Measurements from ENCODE around the gene PITPNB. TPM values are rescaled to one million over a fixed set of nuclear protein-coding genes. Genes with fewer than 3 reads are reported as not detected.

The PITPNB gene
- total RNA-seq, 4 donors from 2014 or later: 34.7 to 47.6 (median 40.4) TPM

GRCh38 chr22:27918341-27919221, 475 bp downstream of the PITPNB start:
- peak overlapping the region; percentile 98 for H3K27ac ChIP-seq
- H3K4me1 ChIP-seq: peaks cover 55% of the 10 kb centered on the region
- no peaks in the 10 kb centered on the region for H3K27me3 ChIP-seq
- 1% methylated on average over 23 of the region's 60 CpGs for WGBS
- no peak for TF ChIP-seq POLR2A (IDR thresholded peaks at IDR 0.05)
- TF ChIP-seq POLR2AphosphoS5 (IDR thresholded peaks at IDR 0.05): no peak
- no peak for TF ChIP-seq EP300 (IDR thresholded peaks at IDR 0.05)
- TF ChIP-seq CTCF (IDR thresholded peaks at IDR 0.05): no peak
- peak; percentile 83 to 85 for DNase-seq (ENCODE audit: low spot score in 2 of 2)
- no peaks in the 10 kb centered on the region for H3K9me3 ChIP-seq
- H3K36me3 ChIP-seq: no peaks in the 10 kb centered on the region
- peak overlapping the region; percentile 76 for H3K4me3 ChIP-seq

- H3K4me1 ChIP-seq: peaks cover 68% of the 10 kb centered on the region
- no peak for TF ChIP-seq POLR2AphosphoS5 (IDR thresholded peaks at IDR 0.05)
- TF ChIP-seq POLR2A (IDR thresholded peaks at IDR 0.05): no peak
- no peak overlapping the region for H3K27ac ChIP-seq
- no peaks in the 10 kb centered on the region for H3K27me3 ChIP-seq
- no peak overlapping the region for H3K4me3 ChIP-seq
- no peak for DNase-seq (ENCODE audit: low spot score in 2 of 2)
- H3K9me3 ChIP-seq: no peaks in the 10 kb centered on the region
- H3K36me3 ChIP-seq: no peaks in the 10 kb centered on the region
These were observed 3.1 kb downstream of the PITPNB start for GRCh38 chr22:27915986-27916385.

DNA sequence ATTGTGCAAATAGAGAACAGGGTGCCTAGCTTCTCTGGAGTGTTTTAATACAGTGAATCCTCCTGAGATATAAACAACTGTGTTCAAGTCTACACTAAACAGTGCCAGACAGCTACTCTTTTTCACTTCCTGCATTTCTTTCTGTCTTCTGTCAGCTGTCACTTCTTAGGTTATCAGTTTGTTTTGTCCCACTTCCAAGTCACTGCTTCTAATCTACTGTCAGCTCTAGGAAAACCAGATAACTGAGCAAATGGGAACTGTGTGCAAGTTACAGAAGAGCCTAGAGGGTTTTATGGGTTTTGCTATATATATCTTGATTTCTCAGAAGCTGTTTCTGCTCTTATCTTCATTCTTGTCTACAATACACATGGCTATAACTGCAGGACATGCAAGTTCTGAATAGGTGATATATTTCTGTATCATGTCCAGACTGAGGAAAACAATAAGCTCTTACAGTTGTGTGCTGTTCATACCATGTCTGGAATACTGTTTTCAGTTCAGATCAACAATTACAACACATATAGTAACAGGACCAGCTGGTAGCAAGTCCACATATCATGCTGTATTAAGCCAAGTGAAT, 5.8 kb downstream of the PITPNB start:
- Histone ChIP-seq H3K4me3 (no peak overlapping the region), H3K36me3 (peaks cover 15% of the 10 kb centered on the region), H3K27ac (no peak overlapping the region), H3K4me1 (peaks cover 53% of the 10 kb centered on the region), H3K27me3 (no peaks in the 10 kb centered on the region), H3K9me3 (no peaks in the 10 kb centered on the region)
- TF ChIP-seq POLR2AphosphoS5 (IDR thresholded peaks at IDR 0.05) (no peak), CTCF (IDR thresholded peaks at IDR 0.05) (no peak), POLR2A (IDR thresholded peaks at IDR 0.05) (no peak), EP300 (IDR thresholded peaks at IDR 0.05) (no peak)
- no peak for DNase-seq (ENCODE audit: low spot score in 2 of 2)

DNA sequence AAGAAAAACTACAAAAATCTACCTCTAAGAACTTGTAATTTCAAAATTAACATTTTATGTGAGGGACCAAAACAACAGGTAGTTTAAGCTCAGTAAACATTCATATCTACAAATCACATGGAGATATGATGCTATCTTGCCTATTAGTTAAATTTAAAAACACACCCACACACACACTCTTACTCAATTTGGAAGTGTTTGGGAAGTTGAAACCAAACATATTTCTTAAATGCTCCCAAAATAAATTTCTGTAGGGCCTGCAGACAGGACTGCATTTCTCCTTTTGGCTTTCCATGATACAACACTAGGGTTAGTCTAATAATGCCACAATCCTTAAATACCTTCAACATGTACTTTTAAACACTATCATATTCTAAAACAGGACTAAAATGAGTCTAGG, 7.0 kb downstream of the PITPNB start:
- Histone ChIP-seq H3K4me3 (no peak overlapping the region), H3K27me3 (no peaks in the 10 kb centered on the region), H3K4me1 (peaks cover 41% of the 10 kb centered on the region), H3K9me3 (no peaks in the 10 kb centered on the region), H3K27ac (no peak overlapping the region), H3K36me3 (peaks cover 16% of the 10 kb centered on the region)
- no peak for DNase-seq (ENCODE audit: low spot score in 2 of 2)
- no peak for TF ChIP-seq POLR2A (IDR thresholded peaks at IDR 0.05)
- TF ChIP-seq EP300 (IDR thresholded peaks at IDR 0.05): no peak
- TF ChIP-seq POLR2AphosphoS5 (IDR thresholded peaks at IDR 0.05): no peak
- no peak for TF ChIP-seq CTCF (IDR thresholded peaks at IDR 0.05)

DNA sequence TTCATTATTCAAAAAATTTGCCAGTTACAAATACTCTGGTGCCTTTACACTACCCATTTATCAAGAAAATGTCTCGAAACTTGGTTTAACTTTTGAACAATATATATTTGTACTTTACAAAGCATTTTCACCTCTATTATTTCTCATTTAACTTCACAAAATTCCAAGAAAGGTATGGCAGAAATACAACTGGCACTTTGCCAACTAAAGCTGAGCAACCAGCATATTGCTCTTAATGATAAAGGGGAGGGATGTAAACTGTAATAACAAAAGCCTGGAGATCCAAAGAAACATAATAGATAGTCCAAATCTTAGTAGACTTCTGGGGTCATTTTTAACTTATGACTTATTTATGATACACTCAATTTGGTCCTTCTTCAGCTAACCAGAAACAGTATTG, 7.7 kb downstream of the PITPNB start:
- Histone ChIP-seq H3K4me3 (no peak overlapping the region), H3K27me3 (no peaks in the 10 kb centered on the region), H3K9me3 (no peaks in the 10 kb centered on the region), H3K27ac (no peak overlapping the region), H3K36me3 (peaks cover 20% of the 10 kb centered on the region), H3K4me1 (peaks cover 34% of the 10 kb centered on the region)
- TF ChIP-seq EP300 (IDR thresholded peaks at IDR 0.05) (no peak), CTCF (IDR thresholded peaks at IDR 0.05) (no peak), POLR2AphosphoS5 (IDR thresholded peaks at IDR 0.05) (no peak), POLR2A (IDR thresholded peaks at IDR 0.05) (no peak)
- DNase-seq (ENCODE audit: low spot score in 2 of 2): no peak
- WGBS: 97% methylated on average over 1 of the region's 1 CpG

Measured in suprapubic skin (tissue), 4 donors.